RWPE1 (cell line): Measurements from ENCODE around the gene IRF6.

Source experiments
- CTCF ChIA-PET: fragments of 350-600 bp; sonication (Branson Sonifier 250); formaldehyde crosslinking; extraction: SDS; loops from one replicate; lab custom pipeline; 2021; lab: Yijun Ruan, JAX
- POLR2A ChIA-PET: fragments of 400-600 bp; formaldehyde crosslinking; extraction: SDS; loops from one replicate; lab custom pipeline; 2020; ENCODE audit warnings: antibody characterized with exemption; ENCODE audit not compliant: low non-redundant PET; lab: Yijun Ruan, JAX
- DNase-seq: peaks from one replicate; pipeline ENCODE4 v3.0.0; 2012; ENCODE audit warnings: low spot score
- H3K27ac ChIP-seq: fragments of 450-650 bp; 2 replicates; pipeline ENCODE4 v1.5.1; 2017
- CTCF ChIP-seq: fragments of 450-650 bp; conservative IDR thresholded peaks from 2 replicates; pipeline ENCODE4 v1.5.1; 2017; ENCODE audit warnings: low read depth, mild to moderate bottlenecking

The IRF6 gene

DNA sequence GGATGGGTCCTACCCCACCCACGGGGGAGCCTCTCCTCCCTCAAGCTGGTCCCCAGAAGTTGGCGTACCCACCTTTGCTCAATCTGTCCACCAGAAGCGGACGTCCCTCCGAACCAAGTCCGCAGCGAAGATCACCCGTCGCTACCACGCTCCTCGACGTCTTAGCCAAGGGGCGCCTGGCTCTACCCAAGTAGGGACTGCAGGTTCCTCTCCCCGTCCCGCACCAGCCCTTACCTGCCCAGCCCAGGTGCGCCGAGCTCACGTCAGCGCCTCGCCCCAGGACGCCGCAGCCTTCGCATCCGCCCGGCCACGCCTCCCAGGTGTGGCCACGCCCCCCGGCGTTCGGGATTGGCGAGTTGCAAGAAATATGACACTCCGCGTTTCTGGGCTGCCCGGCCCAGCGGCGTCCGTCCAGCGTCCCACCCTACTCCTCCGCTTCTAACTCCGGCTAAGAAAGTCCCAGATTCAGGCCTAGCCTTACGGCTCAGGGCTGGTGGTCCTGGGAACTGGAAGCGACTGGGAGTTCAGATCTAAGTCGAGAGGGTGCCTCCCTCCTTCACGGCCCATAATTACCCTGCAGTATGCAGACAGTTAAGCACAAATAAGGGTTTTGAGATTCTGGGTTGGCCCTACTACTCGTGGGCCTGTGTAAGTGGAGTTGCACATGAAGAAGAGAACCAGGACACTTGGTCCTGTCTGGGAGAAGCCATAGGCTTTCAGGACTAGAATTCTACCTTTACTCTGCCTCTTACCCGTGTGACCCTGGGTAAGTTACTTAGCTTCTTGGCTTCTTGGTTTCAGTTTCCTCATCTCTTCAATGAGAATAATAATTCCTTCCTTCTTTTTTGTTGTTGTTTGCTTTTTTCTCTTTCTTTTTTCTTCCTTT lies at the start of gene IRF6:
Gene IRF6 (minus strand): TSS at position 268 of the 886 bp plus-strand sequence. CDS start 4,729 bp downstream, outside the sequence.
- DNase-seq = peak; percentile 88
- H3K27ac ChIP-seq = peak within 1 kb of the TSS; percentile 82
- ChIA-PET POLR2A (interaction anchor here (1.2 to 2.2 kb wide), 4 partner anchors 10 to 21 kb away, joined by 3 to 28 read pairs (median 8); no protein-coding TSS in a partner anchor), CTCF (interaction anchor here (0.6 to 3.1 kb wide), 3 partner anchors 17 to 30 kb away, joined by 4 to 21 read pairs (median 4); partner anchors contain the start of gene UTP25)
- no peak for TF ChIP-seq CTCF

- ChIA-PET CTCF (interaction anchor here (0.9 to 1.2 kb wide), 2 partner anchors 133 to 137 kb away, joined by 3 to 4 read pairs; no protein-coding TSS in a partner anchor), POLR2A (no interaction called here)
- DNase-seq = no peak
- no peak for TF ChIP-seq CTCF
- no peak overlapping the region for H3K27ac ChIP-seq
Observed at GRCh38 chr1:209855623-209856022, 49.7 kb upstream of the IRF6 start.

- no peak for TF ChIP-seq CTCF
- H3K27ac ChIP-seq = no peak overlapping the region
- ChIA-PET POLR2A (no interaction called here), CTCF (interaction anchor here (0.9 to 1.2 kb wide), 2 partner anchors 134 to 138 kb away, joined by 3 to 4 read pairs; no protein-coding TSS in a partner anchor)
- no peak for DNase-seq
Observed at GRCh38 chr1:209855006-209855405, 49.1 kb upstream of the IRF6 start.

GRCh38 chr1:209854196-209854595 lies 48.3 kb upstream of the IRF6 start:
- no peak overlapping the region for H3K27ac ChIP-seq
- ChIA-PET POLR2A (no interaction called here), CTCF (no interaction called here)
- no peak for TF ChIP-seq CTCF
- DNase-seq = no peak

DNA sequence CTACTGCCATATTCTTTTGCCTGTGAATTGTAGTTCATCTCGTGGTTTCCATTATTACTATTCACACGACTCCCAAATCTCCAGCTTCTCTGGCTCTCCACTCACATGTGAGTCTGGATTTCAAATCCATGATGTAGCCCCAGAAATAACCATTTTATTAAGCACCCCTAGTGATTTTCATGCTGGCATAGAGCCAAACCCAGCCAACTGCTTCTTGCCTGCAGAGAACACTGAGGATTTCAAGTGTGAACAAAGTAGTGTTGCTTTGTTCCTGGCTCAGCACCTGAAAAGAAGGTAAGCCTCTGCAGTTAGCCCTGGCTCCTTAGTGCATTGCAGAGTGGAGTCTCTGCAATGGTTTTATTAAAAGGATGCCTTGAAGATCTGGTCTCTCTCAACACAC lies 47.7 kb upstream of the IRF6 start:
- ChIA-PET POLR2A (interaction anchor here (0.7 kb wide), 1 partner anchor 1290 kb away, joined by 4 read pairs; no protein-coding TSS in a partner anchor), CTCF (interaction anchor here (0.6 kb wide), 1 partner anchor 458 kb away, joined by 3 read pairs; no protein-coding TSS in a partner anchor)
- no peak overlapping the region for H3K27ac ChIP-seq
- no peak for DNase-seq
- TF ChIP-seq CTCF = no peak

DNA sequence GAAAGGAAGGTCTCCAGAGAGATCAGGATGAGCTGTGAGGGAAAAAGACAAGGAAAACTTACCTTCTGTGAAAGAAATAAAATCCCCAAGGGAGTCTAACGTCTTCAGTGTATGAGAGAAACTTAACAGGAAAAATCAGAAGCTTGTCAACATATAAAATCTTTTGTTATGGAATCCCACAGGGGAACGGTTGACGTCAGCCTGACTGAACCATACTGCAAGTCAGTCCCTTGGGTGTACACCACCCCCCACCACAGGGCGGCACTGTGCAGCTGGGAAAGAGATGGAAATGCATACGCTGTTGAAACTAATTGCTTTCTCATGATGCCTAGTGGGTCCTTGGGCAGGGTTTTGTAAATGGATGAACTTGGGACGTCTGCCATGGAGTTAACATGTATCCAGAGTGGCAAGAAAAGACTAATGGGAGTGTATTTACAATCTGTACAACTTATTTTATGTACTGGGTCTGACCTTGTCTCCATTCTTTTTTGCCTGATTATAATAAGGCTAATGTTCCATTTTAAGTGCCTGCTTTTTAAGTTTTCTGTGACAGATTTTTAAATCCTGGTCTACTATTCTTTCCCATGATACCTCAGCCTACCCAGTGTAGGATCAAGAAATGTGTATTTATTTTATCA lies 44.5 kb upstream of the IRF6 start:
- peak; percentile 46 for DNase-seq
- ChIA-PET POLR2A (interaction anchor here (0.6 kb wide), 1 partner anchor 1457 kb away, joined by 3 read pairs; no protein-coding TSS in a partner anchor), CTCF (interaction anchor here (0.6 to 2.1 kb wide), 5 partner anchors 10 to 103 kb away, joined by 3 to 14 read pairs (median 4); no protein-coding TSS in a partner anchor)
- TF ChIP-seq CTCF = peak; percentile 60
- no peak overlapping the region for H3K27ac ChIP-seq
